Measurements from ENCODE around the gene THSD7A.

THSD7A gene

GRCh38 chr7:11776039-11776438 lies 56.0 kb downstream of the THSD7A start:
- Histone ChIP-seq H3K27me3 (ENCODE audit: control insufficient read depth, insufficient read depth, low read length) (no peaks in the 10 kb centered on the region), H3K27ac (ENCODE audit: low read depth, low read length) (no peak overlapping the region), H3K9me3 (ENCODE audit: control insufficient read depth, insufficient read depth, low read length) (no peaks in the 10 kb centered on the region), H3K4me3 (ENCODE audit: low read depth, low read length) (no peak overlapping the region), H3K9ac (ENCODE audit: low read depth, low read length) (no peak overlapping the region), H3K4me1 (ENCODE audit: control insufficient read depth, insufficient read depth, low read length) (no peaks in the 10 kb centered on the region), H3K36me3 (ENCODE audit: control insufficient read depth, insufficient read depth, low read length) (no peaks in the 10 kb centered on the region)

GRCh38 chr7:11775401-11775800 lies 56.6 kb downstream of the THSD7A start:
- Histone ChIP-seq H3K27ac (ENCODE audit: low read depth, low read length) (no peak overlapping the region), H3K9ac (ENCODE audit: low read depth, low read length) (no peak overlapping the region), H3K4me1 (ENCODE audit: control insufficient read depth, insufficient read depth, low read length) (no peaks in the 10 kb centered on the region), H3K9me3 (ENCODE audit: control insufficient read depth, insufficient read depth, low read length) (no peaks in the 10 kb centered on the region), H3K27me3 (ENCODE audit: control insufficient read depth, insufficient read depth, low read length) (no peaks in the 10 kb centered on the region), H3K36me3 (ENCODE audit: control insufficient read depth, insufficient read depth, low read length) (no peaks in the 10 kb centered on the region), H3K4me3 (ENCODE audit: low read depth, low read length) (no peak overlapping the region)

- no peak overlapping the region for H3K9ac ChIP-seq (ENCODE audit: low read depth, low read length)
- no peaks in the 10 kb centered on the region for H3K27me3 ChIP-seq (ENCODE audit: control insufficient read depth, insufficient read depth, low read length)
- H3K27ac ChIP-seq (ENCODE audit: low read depth, low read length), result no peak overlapping the region
- H3K4me3 ChIP-seq (ENCODE audit: low read depth, low read length), result no peak overlapping the region
- H3K36me3 ChIP-seq (ENCODE audit: control insufficient read depth, insufficient read depth, low read length), result no peaks in the 10 kb centered on the region
- H3K9me3 ChIP-seq (ENCODE audit: control insufficient read depth, insufficient read depth, low read length), result no peaks in the 10 kb centered on the region
- H3K4me1 ChIP-seq (ENCODE audit: control insufficient read depth, insufficient read depth, low read length), result no peaks in the 10 kb centered on the region
These were observed 63.7 kb downstream of the THSD7A start for GRCh38 chr7:11768263-11768662.

- Histone ChIP-seq H3K27me3 (ENCODE audit: control insufficient read depth, insufficient read depth, low read length) (no peaks in the 10 kb centered on the region), H3K9ac (ENCODE audit: low read depth, low read length) (no peak overlapping the region), H3K27ac (ENCODE audit: low read depth, low read length) (no peak overlapping the region), H3K4me3 (ENCODE audit: low read depth, low read length) (no peak overlapping the region), H3K36me3 (ENCODE audit: control insufficient read depth, insufficient read depth, low read length) (no peaks in the 10 kb centered on the region), H3K9me3 (ENCODE audit: control insufficient read depth, insufficient read depth, low read length) (no peaks in the 10 kb centered on the region), H3K4me1 (ENCODE audit: control insufficient read depth, insufficient read depth, low read length) (no peaks in the 10 kb centered on the region)
These were observed 64.8 kb downstream of the THSD7A start for GRCh38 chr7:11767148-11767547.

- Histone ChIP-seq H3K4me3 (ENCODE audit: low read depth, low read length) (no peak overlapping the region), H3K9ac (ENCODE audit: low read depth, low read length) (no peak overlapping the region), H3K36me3 (ENCODE audit: control insufficient read depth, insufficient read depth, low read length) (no peaks in the 10 kb centered on the region), H3K9me3 (ENCODE audit: control insufficient read depth, insufficient read depth, low read length) (no peaks in the 10 kb centered on the region), H3K4me1 (ENCODE audit: control insufficient read depth, insufficient read depth, low read length) (no peaks in the 10 kb centered on the region), H3K27ac (ENCODE audit: low read depth, low read length) (no peak overlapping the region), H3K27me3 (ENCODE audit: control insufficient read depth, insufficient read depth, low read length) (no peaks in the 10 kb centered on the region)
These were observed 71.6 kb downstream of the THSD7A start for GRCh38 chr7:11760372-11760771.

GRCh38 chr7:11758627-11759111 lies 73.3 kb downstream of the THSD7A start:
- Histone ChIP-seq H3K9me3 (ENCODE audit: control insufficient read depth, insufficient read depth, low read length) (no peaks in the 10 kb centered on the region), H3K4me3 (ENCODE audit: low read depth, low read length) (no peak overlapping the region), H3K36me3 (ENCODE audit: control insufficient read depth, insufficient read depth, low read length) (no peaks in the 10 kb centered on the region), H3K4me1 (ENCODE audit: control insufficient read depth, insufficient read depth, low read length) (no peaks in the 10 kb centered on the region), H3K27ac (ENCODE audit: low read depth, low read length) (no peak overlapping the region), H3K27me3 (ENCODE audit: control insufficient read depth, insufficient read depth, low read length) (no peaks in the 10 kb centered on the region), H3K9ac (ENCODE audit: low read depth, low read length) (no peak overlapping the region)

GRCh38 chr7:11757153-11757552 lies 74.8 kb downstream of the THSD7A start:
- Histone ChIP-seq H3K27me3 (ENCODE audit: control insufficient read depth, insufficient read depth, low read length) (no peaks in the 10 kb centered on the region), H3K36me3 (ENCODE audit: control insufficient read depth, insufficient read depth, low read length) (no peaks in the 10 kb centered on the region), H3K4me3 (ENCODE audit: low read depth, low read length) (no peak overlapping the region), H3K4me1 (ENCODE audit: control insufficient read depth, insufficient read depth, low read length) (no peaks in the 10 kb centered on the region), H3K9me3 (ENCODE audit: control insufficient read depth, insufficient read depth, low read length) (no peaks in the 10 kb centered on the region), H3K27ac (ENCODE audit: low read depth, low read length) (no peak overlapping the region), H3K9ac (ENCODE audit: low read depth, low read length) (no peak overlapping the region)

- Histone ChIP-seq H3K9ac (ENCODE audit: low read depth, low read length) (no peak overlapping the region), H3K4me3 (ENCODE audit: low read depth, low read length) (no peak overlapping the region), H3K36me3 (ENCODE audit: control insufficient read depth, insufficient read depth, low read length) (no peaks in the 10 kb centered on the region), H3K27ac (ENCODE audit: low read depth, low read length) (no peak overlapping the region), H3K9me3 (ENCODE audit: control insufficient read depth, insufficient read depth, low read length) (no peaks in the 10 kb centered on the region), H3K4me1 (ENCODE audit: control insufficient read depth, insufficient read depth, low read length) (no peaks in the 10 kb centered on the region), H3K27me3 (ENCODE audit: control insufficient read depth, insufficient read depth, low read length) (no peaks in the 10 kb centered on the region)
These were observed 77.1 kb downstream of the THSD7A start for GRCh38 chr7:11754933-11755332.

- Histone ChIP-seq H3K4me3 (ENCODE audit: low read depth, low read length) (no peak overlapping the region), H3K36me3 (ENCODE audit: control insufficient read depth, insufficient read depth, low read length) (no peaks in the 10 kb centered on the region), H3K9ac (ENCODE audit: low read depth, low read length) (no peak overlapping the region), H3K27me3 (ENCODE audit: control insufficient read depth, insufficient read depth, low read length) (no peaks in the 10 kb centered on the region), H3K4me1 (ENCODE audit: control insufficient read depth, insufficient read depth, low read length) (no peaks in the 10 kb centered on the region), H3K27ac (ENCODE audit: low read depth, low read length) (no peak overlapping the region), H3K9me3 (ENCODE audit: control insufficient read depth, insufficient read depth, low read length) (no peaks in the 10 kb centered on the region)
These were observed 77.9 kb downstream of the THSD7A start for GRCh38 chr7:11754123-11754522.

GRCh38 chr7:11753433-11753832 lies 78.6 kb downstream of the THSD7A start:
- Histone ChIP-seq H3K9ac (ENCODE audit: low read depth, low read length) (no peak overlapping the region), H3K27ac (ENCODE audit: low read depth, low read length) (no peak overlapping the region), H3K27me3 (ENCODE audit: control insufficient read depth, insufficient read depth, low read length) (no peaks in the 10 kb centered on the region), H3K9me3 (ENCODE audit: control insufficient read depth, insufficient read depth, low read length) (no peaks in the 10 kb centered on the region), H3K4me1 (ENCODE audit: control insufficient read depth, insufficient read depth, low read length) (no peaks in the 10 kb centered on the region), H3K4me3 (ENCODE audit: low read depth, low read length) (no peak overlapping the region), H3K36me3 (ENCODE audit: control insufficient read depth, insufficient read depth, low read length) (no peaks in the 10 kb centered on the region)

GRCh38 chr7:11751807-11752389 lies 80.1 kb downstream of the THSD7A start:
- Histone ChIP-seq H3K4me3 (ENCODE audit: low read depth, low read length) (no peak overlapping the region), H3K9ac (ENCODE audit: low read depth, low read length) (no peak overlapping the region), H3K27me3 (ENCODE audit: control insufficient read depth, insufficient read depth, low read length) (no peaks in the 10 kb centered on the region), H3K9me3 (ENCODE audit: control insufficient read depth, insufficient read depth, low read length) (no peaks in the 10 kb centered on the region), H3K36me3 (ENCODE audit: control insufficient read depth, insufficient read depth, low read length) (no peaks in the 10 kb centered on the region), H3K4me1 (ENCODE audit: control insufficient read depth, insufficient read depth, low read length) (no peaks in the 10 kb centered on the region), H3K27ac (ENCODE audit: low read depth, low read length) (no peak overlapping the region)

GRCh38 chr7:11751315-11751714 lies 80.7 kb downstream of the THSD7A start:
- no peak overlapping the region for H3K9ac ChIP-seq (ENCODE audit: low read depth, low read length)
- no peaks in the 10 kb centered on the region for H3K36me3 ChIP-seq (ENCODE audit: control insufficient read depth, insufficient read depth, low read length)
- H3K4me3 ChIP-seq (ENCODE audit: low read depth, low read length), result no peak overlapping the region
- H3K27me3 ChIP-seq (ENCODE audit: control insufficient read depth, insufficient read depth, low read length), result no peaks in the 10 kb centered on the region
- H3K9me3 ChIP-seq (ENCODE audit: control insufficient read depth, insufficient read depth, low read length), result no peaks in the 10 kb centered on the region
- no peaks in the 10 kb centered on the region for H3K4me1 ChIP-seq (ENCODE audit: control insufficient read depth, insufficient read depth, low read length)
- no peak overlapping the region for H3K27ac ChIP-seq (ENCODE audit: low read depth, low read length)

Measured in HUES48 (cell line).